IPS-NIHi7 (cell line): ENCODE data around the gene ADAMTS18.

Experiments
- DNase-seq: peaks from one replicate; pipeline ENCODE4 v3.0.0; 2012; ENCODE audit warnings: mixed read lengths; ENCODE audit errors: extremely low spot score

Gene ADAMTS18

GRCh38 chr16:77328768-77329167, 106.1 kb downstream of the ADAMTS18 start:
- no peak for DNase-seq

- no peak for DNase-seq
These were observed 106.6 kb downstream of the ADAMTS18 start for GRCh38 chr16:77328274-77328673.

- no peak for DNase-seq
These were observed 107.1 kb downstream of the ADAMTS18 start for GRCh38 chr16:77327717-77328116.

- no peak for DNase-seq
These were observed 110.1 kb downstream of the ADAMTS18 start for GRCh38 chr16:77324729-77325128.

- DNase-seq = no peak
These were observed 111.1 kb downstream of the ADAMTS18 start for GRCh38 chr16:77323695-77324094.

GRCh38 chr16:77322757-77323156, 112.1 kb downstream of the ADAMTS18 start:
- DNase-seq = no peak

GRCh38 chr16:77317059-77317458, 117.8 kb downstream of the ADAMTS18 start:
- DNase-seq = no peak

- no peak for DNase-seq
These were observed 124.0 kb downstream of the ADAMTS18 start for GRCh38 chr16:77310877-77311276.

GRCh38 chr16:77308163-77308561, 126.7 kb downstream of the ADAMTS18 start:
- no peak for DNase-seq

- DNase-seq = no peak
These were observed 127.2 kb downstream of the ADAMTS18 start for GRCh38 chr16:77307426-77308162.

GRCh38 chr16:77306075-77306474, 128.8 kb downstream of the ADAMTS18 start:
- DNase-seq = no peak

- DNase-seq = no peak
These were observed 130.0 kb downstream of the ADAMTS18 start for GRCh38 chr16:77304877-77305276.

GRCh38 chr16:77304134-77304533, 130.7 kb downstream of the ADAMTS18 start:
- DNase-seq = no peak

GRCh38 chr16:77302674-77303073, 132.2 kb downstream of the ADAMTS18 start:
- no peak for DNase-seq

GRCh38 chr16:77302249-77302648, 132.6 kb downstream of the ADAMTS18 start:
- DNase-seq = no peak

GRCh38 chr16:77300256-77300655, 134.6 kb downstream of the ADAMTS18 start:
- DNase-seq = no peak

- DNase-seq = no peak
These were observed 135.4 kb downstream of the ADAMTS18 start for GRCh38 chr16:77299395-77299794.

- no peak for DNase-seq
These were observed 136.1 kb downstream of the ADAMTS18 start for GRCh38 chr16:77298418-77299360.

GRCh38 chr16:77297996-77298395, 136.8 kb downstream of the ADAMTS18 start:
- DNase-seq = no peak

- DNase-seq = no peak
These were observed 138.9 kb downstream of the ADAMTS18 start for GRCh38 chr16:77295896-77296295.

GRCh38 chr16:77290451-77291115, 144.3 kb downstream of the ADAMTS18 start:
- no peak for DNase-seq

- peak; percentile 15 for DNase-seq
These were observed 145.5 kb downstream of the ADAMTS18 start for GRCh38 chr16:77289331-77289809.
